ENCODE data around the gene KANTR.

Gene KANTR, protein sequence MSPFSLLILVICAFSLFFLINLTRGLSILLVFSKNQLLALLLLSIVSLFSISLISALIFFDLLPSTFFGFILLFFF

GRCh38 chrX:53093748-53094581, at the start of gene KANTR:
TSS of gene KANTR (plus strand) at chrX:53094142. CDS start at chrX:53124273, 30,131 bp downstream.
- peak within 1 kb of the TSS; percentile 93 for H3K27ac ChIP-seq
- no peak for TF ChIP-seq ZFX (IDR thresholded peaks at IDR 0.05; ENCODE audit: borderline replicate concordance)
- TF ChIP-seq CTCF (IDR thresholded peaks at IDR 0.05): no peak

GRCh38 chrX:53044995-53045394, 48.9 kb upstream of the KANTR start:
- H3K27ac ChIP-seq: no peak overlapping the region
- TF ChIP-seq ZFX (IDR thresholded peaks at IDR 0.05; ENCODE audit: borderline replicate concordance): no peak
- no peak for TF ChIP-seq CTCF (IDR thresholded peaks at IDR 0.05)

DNA sequence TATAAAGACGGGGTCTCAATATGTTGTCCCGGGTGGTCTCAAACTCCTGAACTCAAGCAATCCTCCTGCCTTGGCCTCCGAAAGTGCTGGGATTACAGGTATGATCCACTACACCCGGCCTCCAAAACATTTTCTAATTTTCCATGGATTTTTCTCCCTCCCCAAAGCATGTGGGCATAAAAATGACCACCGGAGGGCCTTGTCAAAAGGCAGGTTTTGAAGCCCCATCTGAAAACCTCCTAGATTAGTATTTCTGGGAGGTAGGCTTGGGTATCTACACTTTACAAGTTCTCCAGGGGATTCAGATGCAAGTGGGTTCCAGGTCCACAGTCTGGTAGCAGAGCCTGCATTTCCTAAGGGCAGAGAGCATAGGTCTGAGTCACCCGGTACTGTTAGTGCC, 46.7 kb upstream of the KANTR start:
- TF ChIP-seq CTCF (IDR thresholded peaks at IDR 0.05): 0 out of 2 replicates have a peak, but pooled peaks have one; percentile 6
- no peak for TF ChIP-seq ZFX (IDR thresholded peaks at IDR 0.05; ENCODE audit: borderline replicate concordance)

DNA sequence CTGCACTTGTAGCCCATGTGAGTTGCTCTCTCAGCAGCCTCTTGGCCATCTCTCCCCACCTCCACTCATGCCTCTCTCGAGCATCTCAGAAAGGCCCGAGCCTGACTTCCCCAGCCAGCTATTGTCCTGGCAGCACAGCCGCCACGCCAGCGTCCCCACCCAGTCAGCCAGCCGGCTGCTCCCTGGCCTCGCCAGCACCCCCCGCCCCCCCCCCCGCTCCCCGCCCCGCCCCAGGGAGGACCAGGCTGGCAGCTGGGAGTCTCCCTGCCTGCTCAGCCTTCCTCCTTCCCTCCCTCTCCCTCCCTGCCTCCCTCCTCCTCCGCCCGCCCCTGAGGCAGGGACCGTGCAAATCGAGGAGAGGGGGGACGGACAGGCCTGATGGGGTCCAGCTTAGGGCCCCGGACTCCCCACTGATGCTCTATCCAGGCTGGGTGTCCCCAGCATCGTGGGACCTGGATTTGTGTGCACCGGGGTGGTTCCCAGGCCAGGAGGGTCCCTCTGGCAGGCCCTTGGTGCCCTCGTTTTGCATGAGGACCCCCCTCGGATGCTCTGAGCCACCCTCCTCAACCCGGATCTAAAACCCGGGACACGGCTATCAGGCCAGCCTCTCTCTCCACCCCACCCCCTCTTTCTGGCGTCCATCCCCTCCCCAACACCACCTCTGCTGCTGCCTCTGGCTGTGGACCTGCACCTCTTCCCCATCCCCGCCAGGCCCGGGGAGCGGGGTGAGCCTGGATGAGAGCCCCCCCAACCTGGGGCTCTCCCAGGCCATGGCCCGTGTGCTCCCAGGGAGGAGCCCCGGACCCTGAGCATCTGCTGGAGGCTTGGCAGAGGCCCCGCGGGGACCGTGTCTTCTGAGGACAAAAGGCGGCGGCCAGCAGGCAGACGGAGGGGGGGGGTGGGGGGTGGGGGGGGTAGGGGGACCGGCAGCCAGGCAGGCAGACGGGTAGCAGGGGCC, 45.5 kb upstream of the KANTR start, which contains the start of gene GPR173:
Gene GPR173 (plus strand): TSS at position 621 of the 958 bp plus-strand sequence. CDS start 27,833 bp downstream, outside the sequence.
- TF ChIP-seq ZFX (IDR thresholded peaks at IDR 0.05; ENCODE audit: borderline replicate concordance): no peak
- no peak for TF ChIP-seq CTCF (IDR thresholded peaks at IDR 0.05)
- no peak within 1 kb of the TSS for H3K27ac ChIP-seq

More for the DNA sequence above, 46.7 kb upstream of the KANTR start:
- no peak overlapping the region for H3K27ac ChIP-seq

DNA sequence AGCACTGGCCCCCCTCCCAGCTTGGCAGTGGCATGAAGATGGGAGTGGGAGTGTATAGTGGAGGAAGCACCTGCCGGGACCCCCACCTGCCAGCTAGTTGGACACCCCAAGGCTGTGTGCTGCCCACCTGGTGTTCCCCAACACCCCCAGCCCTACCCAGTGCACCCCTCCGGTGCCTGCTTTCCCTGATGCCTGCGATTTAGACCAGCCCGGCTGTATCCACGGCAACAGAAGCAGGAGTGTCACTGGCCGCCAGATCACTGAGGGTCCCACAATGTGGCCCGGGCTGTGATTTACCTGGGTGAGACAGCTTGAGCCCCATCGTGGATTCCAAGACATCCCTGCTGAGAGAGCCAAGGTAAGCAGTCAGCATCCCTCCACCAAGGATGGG, 44.8 kb upstream of the KANTR start:
- H3K27ac ChIP-seq: no peak overlapping the region
- TF ChIP-seq CTCF (IDR thresholded peaks at IDR 0.05) (no peak), ZFX (IDR thresholded peaks at IDR 0.05; ENCODE audit: borderline replicate concordance) (no peak)

DNA sequence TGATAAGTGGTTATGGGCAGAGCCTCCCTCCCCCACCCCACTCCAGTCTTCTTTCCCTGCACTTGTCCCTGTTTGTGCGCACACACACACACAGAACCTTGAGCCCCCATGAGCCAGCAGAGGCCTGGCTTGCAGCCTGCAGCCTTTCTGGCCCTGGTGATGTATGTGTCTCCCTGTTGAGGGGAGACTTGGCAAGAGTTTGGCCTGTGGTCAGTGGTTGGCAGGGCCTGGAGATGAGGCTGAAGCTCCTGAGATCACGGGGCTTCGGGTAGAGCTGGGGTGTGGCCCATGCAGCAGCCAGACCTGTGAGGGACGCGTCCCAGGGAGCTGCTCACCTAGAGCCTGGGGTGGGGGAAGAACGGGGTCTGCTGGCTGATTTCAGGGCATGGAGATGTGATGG, 43.1 kb upstream of the KANTR start:
- H3K27ac ChIP-seq: no peak overlapping the region
- TF ChIP-seq CTCF (IDR thresholded peaks at IDR 0.05) (no peak), ZFX (IDR thresholded peaks at IDR 0.05; ENCODE audit: borderline replicate concordance) (no peak)
